Loucy (cell line): ENCODE data around the gene TAF1A.

Source experiments
- H2AFZ ChIP-seq: fragments of 200-600 bp; sonication (generic); 2 replicates; pipeline ENCODE4 v1.6.0; 2016; ENCODE audit warnings: antibody characterized with exemption, mild to moderate bottlenecking, low read length, moderate library complexity
- H3F3A ChIP-seq: fragments of 200-600 bp; 2 replicates; pipeline ENCODE4 v1.6.0; 2016; ENCODE audit warnings: antibody characterized with exemption, low read depth, mild to moderate bottlenecking
- H3K27me3 ChIP-seq: fragments of 200-600 bp; sonication (generic); 2 replicates; pipeline ENCODE4 v1.6.1; 2014; ENCODE audit warnings: low read length, mild to moderate bottlenecking; ENCODE audit not compliant: insufficient read depth, poor library complexity, severe bottlenecking
- H3K36me3 ChIP-seq: fragments of 200-600 bp; sonication (generic); 2 replicates; pipeline ENCODE4 v1.6.1; 2016; ENCODE audit warnings: low read length; ENCODE audit not compliant: insufficient read depth
- H3K4me1 ChIP-seq: fragments of 200-600 bp; sonication (generic); 2 replicates; pipeline ENCODE4 v1.5.1; 2014; ENCODE audit warnings: low read length, mild to moderate bottlenecking; ENCODE audit not compliant: insufficient read depth, poor library complexity, severe bottlenecking
- H3K4me2 ChIP-seq: fragments of 200-600 bp; sonication (generic); 2 replicates; pipeline ENCODE4 v1.6.0; 2014; ENCODE audit warnings: antibody characterized with exemption, low read length, low read depth, mild to moderate bottlenecking; ENCODE audit not compliant: poor library complexity, severe bottlenecking
- H3K4me3 ChIP-seq: fragments of 200-600 bp; sonication (generic); 2 replicates; pipeline ENCODE4 v1.5.1; 2014; ENCODE audit warnings: low read length, mild to moderate bottlenecking, mixed read lengths; ENCODE audit not compliant: poor library complexity, severe bottlenecking
- H3K79me2 ChIP-seq: fragments of 200-600 bp; sonication (generic); 2 replicates; pipeline ENCODE4 v1.6.1; 2014; ENCODE audit warnings: low read length; ENCODE audit not compliant: insufficient read depth
- H3K9ac ChIP-seq: fragments of 200-600 bp; sonication (generic); 2 replicates; pipeline ENCODE4 v1.6.0; 2014; ENCODE audit warnings: mild to moderate bottlenecking, low read depth, low read length, moderate library complexity; ENCODE audit not compliant: poor library complexity, severe bottlenecking
- H3K9me2 ChIP-seq: fragments of 200-600 bp; sonication (generic); replicated peaks from 2 replicates; pipeline ENCODE4 v1.6.1; 2016; ENCODE audit warnings: low read depth, low read length, mixed read lengths
- H3K9me3 ChIP-seq: fragments of 200-600 bp; sonication (generic); 2 replicates; pipeline ENCODE4 v1.6.1; 2014; ENCODE audit warnings: mild to moderate bottlenecking, antibody characterized with exemption, low read length, low read depth; ENCODE audit not compliant: insufficient read depth
- H4K20me1 ChIP-seq: fragments of 200-600 bp; sonication (generic); 2 replicates; pipeline ENCODE4 v1.6.0; 2014; ENCODE audit warnings: antibody characterized with exemption, low read length, mild to moderate bottlenecking; ENCODE audit not compliant: insufficient read depth, poor library complexity, severe bottlenecking
- CTCF ChIP-seq: fragments of 200-600 bp; sonication (generic); conservative IDR thresholded peaks from 2 replicates; pipeline ENCODE4 v1.5.1; 2014; ENCODE audit warnings: mild to moderate bottlenecking, antibody characterized with exemption, low read length
- EZH2phosphoT487 ChIP-seq: fragments of 200-600 bp; IDR thresholded peaks from 2 replicates; pipeline ENCODE4 v1.6.1; 2018; ENCODE audit warnings: antibody characterized with exemption, mild to moderate bottlenecking, moderate library complexity, borderline replicate concordance

Gene TAF1A

GRCh38 chr1:222529181-222529580 is 60.6 kb downstream of the TAF1A start:
- TF ChIP-seq EZH2phosphoT487 (no peak), CTCF (no peak)
- Histone ChIP-seq H3K4me2 (no peak overlapping the region), H3K9me2 (no peaks in the 10 kb centered on the region), H3K9me3 (no peaks in the 10 kb centered on the region), H4K20me1 (no peaks in the 10 kb centered on the region), H2AFZ (no peak overlapping the region), H3K4me3 (no peak overlapping the region), H3K4me1 (no peaks in the 10 kb centered on the region), H3K36me3 (no peaks in the 10 kb centered on the region), H3K9ac (no peak overlapping the region), H3K79me2 (no peaks in the 10 kb centered on the region), H3K27me3 (no peaks in the 10 kb centered on the region), H3F3A (no peaks in the 10 kb centered on the region)

- no peaks in the 10 kb centered on the region for H3K36me3 ChIP-seq
- H3K9me3 ChIP-seq, result no peaks in the 10 kb centered on the region
- no peak overlapping the region for H2AFZ ChIP-seq
- H3K79me2 ChIP-seq, result no peaks in the 10 kb centered on the region
- H4K20me1 ChIP-seq, result no peaks in the 10 kb centered on the region
- H3F3A ChIP-seq, result no peaks in the 10 kb centered on the region
- no peak overlapping the region for H3K9ac ChIP-seq
- H3K4me3 ChIP-seq, result no peak overlapping the region
- TF ChIP-seq CTCF (no peak), EZH2phosphoT487 (no peak)
- H3K27me3 ChIP-seq, result no peaks in the 10 kb centered on the region
- no peak overlapping the region for H3K4me2 ChIP-seq
- no peaks in the 10 kb centered on the region for H3K4me1 ChIP-seq
- no peaks in the 10 kb centered on the region for H3K9me2 ChIP-seq
These were observed 63.8 kb downstream of the TAF1A start for GRCh38 chr1:222525951-222526350.

DNA sequence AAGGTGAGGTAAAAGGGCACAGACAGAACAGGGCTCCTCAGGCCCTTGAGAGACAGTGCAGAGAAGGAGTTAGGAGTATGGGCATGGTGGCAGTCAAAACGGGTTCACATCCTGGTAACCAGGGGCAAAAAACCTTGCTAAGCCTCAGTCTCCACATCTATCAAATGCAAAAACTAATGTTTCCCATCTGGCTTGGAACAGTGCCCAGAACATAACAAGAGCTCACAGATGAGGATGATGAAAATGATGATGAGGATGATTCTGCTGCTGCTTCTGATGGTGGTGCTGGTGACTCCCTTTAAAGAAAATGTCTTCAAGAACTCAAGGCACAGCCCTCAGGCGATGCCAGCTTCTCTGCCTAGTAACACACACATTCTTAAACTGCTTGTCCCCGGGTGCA is 65.9 kb downstream of the TAF1A start:
- Histone ChIP-seq H3K4me3 (no peak overlapping the region), H3K4me1 (no peaks in the 10 kb centered on the region), H3K9me2 (no peaks in the 10 kb centered on the region), H3K36me3 (no peaks in the 10 kb centered on the region), H3F3A (no peaks in the 10 kb centered on the region), H3K79me2 (no peaks in the 10 kb centered on the region), H3K9ac (no peak overlapping the region), H3K27me3 (no peaks in the 10 kb centered on the region), H4K20me1 (no peaks in the 10 kb centered on the region), H3K9me3 (no peaks in the 10 kb centered on the region), H3K4me2 (no peak overlapping the region), H2AFZ (no peak overlapping the region)
- TF ChIP-seq CTCF, result no peak
- no peak for TF ChIP-seq EZH2phosphoT487
